Activated T-cell treated with anti-CD3 and anti-CD28 coated beads, Interleukin-2, amount 50 U/mL, for 72 hours (primary cell): Measurements from ENCODE around the gene SPRED1. TPM values are rescaled to one million over a fixed set of nuclear protein-coding genes. Genes with fewer than 3 reads are reported as not detected.
"Not testable (repeated sequence)": the region's sequence is repeated elsewhere in the genome, so short reads cannot be mapped to it uniquely, and the experiment has no call there.

ENCODE experiments used
- ATAC-seq, 2 donors: fragments of 150-1000 bp; cut with Tn5 transposase; replicated peaks in 1 of 2; 2 replicates each; pipeline ENCODE4 v1.10.0; 2021; ENCODE audit warnings: moderate library complexity in 2 of 2, mild to moderate bottlenecking in 1 of 2
- DNase-seq, 2 donors: peaks; one replicate each; pipeline ENCODE4 v3.0.0; 2021 to 2022; ENCODE audit warnings: mixed read lengths in 1 of 2
- H3K27ac Mint-ChIP-seq: one replicate; pipeline ENCODE4 v1.8.0; 2022; ENCODE audit warnings: mild to moderate bottlenecking, moderate library complexity, mixed read lengths
- H3K27me3 Mint-ChIP-seq: one replicate; pipeline ENCODE4 v1.8.0; 2022; ENCODE audit warnings: low read depth, mixed read lengths
- H3K36me3 Mint-ChIP-seq, 2 donors: one replicate each; pipeline ENCODE4 v1.8.0; 2022; ENCODE audit warnings: mixed read lengths in 2 of 2, mild to moderate bottlenecking in 1 of 2; ENCODE audit not compliant: insufficient read depth in 2 of 2
- H3K4me1 Mint-ChIP-seq: one replicate; pipeline ENCODE4 v1.8.0; 2022; ENCODE audit warnings: low read depth, mixed read lengths
- H3K4me3 Mint-ChIP-seq, 2 donors: one replicate each; pipeline ENCODE4 v1.8.0; 2022; ENCODE audit warnings: mild to moderate bottlenecking in 2 of 2, mixed read lengths in 2 of 2, moderate library complexity in 2 of 2
- H3K9me3 Mint-ChIP-seq, 2 donors: one replicate each; pipeline ENCODE4 v1.8.0; 2022; ENCODE audit warnings: mixed read lengths in 2 of 2
- total RNA-seq, 2 donors: library from RNA; stranded (reverse); gene quantifications; one replicate each; pipeline ENCODE4 v1.2.3, GENCODE V29; 2022

The SPRED1 gene
- total RNA-seq, 2 donors from 2014 or later, result 0.77 to 1.5 TPM

DNA sequence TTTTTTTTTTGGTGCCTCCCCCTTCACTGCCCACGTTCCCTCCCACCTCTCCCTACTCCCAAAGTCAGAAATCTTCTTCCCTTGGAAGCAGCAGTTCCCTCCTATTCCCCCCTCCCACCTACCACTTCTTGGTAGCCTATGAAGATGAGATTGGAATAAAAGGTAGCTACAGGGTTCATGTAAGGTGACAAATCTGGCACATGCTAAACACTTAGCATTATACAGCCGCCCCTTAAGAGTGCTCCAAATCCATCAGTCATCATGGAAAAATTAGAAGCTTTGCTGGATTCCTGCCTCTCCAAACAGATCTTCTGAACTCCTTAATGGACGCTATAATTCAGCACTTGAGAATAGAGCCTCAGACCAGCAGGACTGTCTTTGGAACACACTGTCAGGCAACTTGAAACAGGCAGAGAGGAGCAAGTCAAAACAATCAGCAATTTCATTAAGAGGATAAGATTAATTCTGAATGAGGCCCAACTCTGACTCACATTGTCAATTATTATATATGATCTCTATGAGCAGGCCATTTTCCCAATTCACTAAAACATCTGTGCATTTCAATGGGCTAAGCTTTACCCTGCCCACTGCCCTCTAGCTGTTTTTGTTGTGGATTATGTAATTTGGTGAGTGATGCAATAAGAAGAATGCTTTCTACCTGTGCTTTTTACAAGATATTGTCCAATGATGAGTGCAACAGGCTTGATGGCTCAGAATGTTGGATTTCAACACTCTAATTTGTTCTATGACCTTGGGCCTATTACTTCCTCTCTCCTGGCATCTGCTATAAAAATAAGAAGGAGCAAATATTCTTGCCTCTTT, 34.6 kb upstream of the SPRED1 start:
- H3K36me3 Mint-ChIP-seq, result no peaks in the 10 kb centered on the region
- no peaks in the 10 kb centered on the region for H3K9me3 Mint-ChIP-seq
- no peak overlapping the region for H3K4me3 Mint-ChIP-seq
- no peak overlapping the region for H3K27ac Mint-ChIP-seq
- H3K4me1 Mint-ChIP-seq, result peaks cover 4% of the 10 kb centered on the region
- no peak for ATAC-seq
- DNase-seq, result no peak
- peaks cover 18% of the 10 kb centered on the region for H3K27me3 Mint-ChIP-seq

DNA sequence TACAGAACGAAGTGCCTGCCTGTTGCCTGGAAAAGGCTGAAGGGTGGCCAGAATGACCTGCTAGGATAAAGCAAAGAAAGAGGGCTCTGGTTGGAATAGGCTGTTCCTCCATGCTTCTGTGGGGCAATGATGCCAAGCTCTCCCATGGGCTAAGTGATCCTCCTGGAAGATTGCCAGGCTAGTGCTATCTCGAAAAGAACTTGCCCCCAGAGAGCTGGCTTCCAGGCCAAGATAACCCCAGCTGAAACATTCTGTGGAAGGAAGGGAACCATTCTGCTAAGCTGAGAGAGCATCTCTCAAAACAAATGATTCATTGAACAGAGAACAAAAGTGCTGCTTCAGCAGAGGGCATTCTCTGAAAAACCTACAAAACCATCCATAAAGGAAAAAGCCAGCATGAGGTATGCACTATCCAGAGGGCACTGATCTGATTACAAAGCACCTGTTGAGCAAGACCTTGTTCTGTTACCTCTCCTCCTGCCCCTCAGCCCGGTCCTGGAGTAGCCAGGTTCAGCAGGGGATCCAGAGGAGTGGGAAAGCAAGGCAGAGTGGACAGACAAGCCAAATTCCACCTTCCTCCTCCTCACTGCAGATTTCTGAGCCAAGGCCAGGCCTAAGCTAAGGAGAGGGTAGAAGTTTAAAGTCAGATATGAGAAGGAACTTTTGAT, 31.9 kb upstream of the SPRED1 start:
- ATAC-seq (no peak), DNase-seq (no peak)
- no peak overlapping the region for H3K27ac Mint-ChIP-seq
- H3K36me3 Mint-ChIP-seq, result no peaks in the 10 kb centered on the region
- peaks cover 4% of the 10 kb centered on the region for H3K4me1 Mint-ChIP-seq
- H3K4me3 Mint-ChIP-seq, result no peak overlapping the region
- no peaks in the 10 kb centered on the region for H3K9me3 Mint-ChIP-seq
- H3K27me3 Mint-ChIP-seq, result peaks cover 13% of the 10 kb centered on the region

- Mint-ChIP-seq H3K9me3 (no peaks in the 10 kb centered on the region), H3K36me3 (no peaks in the 10 kb centered on the region), H3K4me3 (no peak overlapping the region), H3K4me1 (no peaks in the 10 kb centered on the region), H3K27me3 (no peaks in the 10 kb centered on the region), H3K27ac (no peak overlapping the region)
- DNase-seq (no peak), ATAC-seq (no peak)
Measured at GRCh38 chr15:38224486-38224885, 28.1 kb upstream of the SPRED1 start.

- no peak overlapping the region for H3K4me3 Mint-ChIP-seq
- H3K27ac Mint-ChIP-seq, result no peak overlapping the region
- H3K36me3 Mint-ChIP-seq, result no peaks in the 10 kb centered on the region
- H3K9me3 Mint-ChIP-seq, result no peaks in the 10 kb centered on the region
- DNase-seq (no peak), ATAC-seq (no peak)
- H3K27me3 Mint-ChIP-seq, result no peaks in the 10 kb centered on the region
- no peaks in the 10 kb centered on the region for H3K4me1 Mint-ChIP-seq
Measured at GRCh38 chr15:38225381-38225780, 27.3 kb upstream of the SPRED1 start.

DNA sequence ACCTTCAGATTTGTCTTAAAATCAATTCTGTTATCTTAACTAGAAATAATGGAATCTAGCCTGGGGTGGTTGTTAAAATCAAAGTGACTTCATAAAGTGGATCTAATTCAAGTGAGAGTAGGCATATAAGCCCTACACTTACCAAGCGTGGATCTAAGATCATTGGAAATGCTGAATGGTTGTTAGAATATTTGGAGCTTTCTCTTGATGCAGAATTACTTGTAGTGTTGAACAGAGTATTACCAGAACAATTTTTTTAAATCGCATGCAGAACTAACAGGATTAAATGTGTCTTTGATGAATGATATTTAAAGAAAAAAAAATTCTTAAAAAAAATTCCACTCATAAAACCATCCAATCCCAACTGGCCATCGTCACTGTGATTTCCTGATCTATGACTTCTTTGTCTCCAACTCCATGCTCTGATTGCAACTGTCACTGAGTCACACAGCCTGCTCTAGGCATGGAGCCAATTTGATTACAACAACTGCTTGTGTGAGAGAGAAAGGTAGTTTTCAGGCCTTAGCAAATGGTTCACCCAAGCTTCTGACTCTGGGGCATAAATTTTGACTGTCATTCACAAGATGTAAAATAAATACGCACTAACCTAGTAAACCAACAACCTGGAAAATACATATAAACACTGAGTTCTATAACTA, 25.9 kb upstream of the SPRED1 start:
- Mint-ChIP-seq H3K27me3 (no peaks in the 10 kb centered on the region), H3K4me3 (no peak overlapping the region), H3K4me1 (no peaks in the 10 kb centered on the region), H3K36me3 (no peaks in the 10 kb centered on the region), H3K27ac (no peak overlapping the region), H3K9me3 (no peaks in the 10 kb centered on the region)
- ATAC-seq (no peak), DNase-seq (no peak)

GRCh38 chr15:38227941-38228340, 24.7 kb upstream of the SPRED1 start:
- Mint-ChIP-seq H3K9me3 (no peaks in the 10 kb centered on the region), H3K4me3 (no peak overlapping the region)
- no peak for ATAC-seq

GRCh38 chr15:38228618-38229017, 24.0 kb upstream of the SPRED1 start:
- H3K4me3 Mint-ChIP-seq, result no peak overlapping the region
- H3K27ac Mint-ChIP-seq, result no peak overlapping the region
- ATAC-seq (no peak), DNase-seq (no peak)
- no peaks in the 10 kb centered on the region for H3K27me3 Mint-ChIP-seq
- no peaks in the 10 kb centered on the region for H3K9me3 Mint-ChIP-seq
- no peaks in the 10 kb centered on the region for H3K36me3 Mint-ChIP-seq
- no peaks in the 10 kb centered on the region for H3K4me1 Mint-ChIP-seq

More at GRCh38 chr15:38227941-38228340, 24.7 kb upstream of the SPRED1 start:
- DNase-seq, result no peak
- H3K36me3 Mint-ChIP-seq, result no peaks in the 10 kb centered on the region
- H3K27ac Mint-ChIP-seq, result no peak overlapping the region
- H3K27me3 Mint-ChIP-seq, result no peaks in the 10 kb centered on the region
- H3K4me1 Mint-ChIP-seq, result no peaks in the 10 kb centered on the region

GRCh38 chr15:38229705-38230310, 22.8 kb upstream of the SPRED1 start:
- H3K4me1 Mint-ChIP-seq, result no peaks in the 10 kb centered on the region
- no peaks in the 10 kb centered on the region for H3K9me3 Mint-ChIP-seq
- H3K36me3 Mint-ChIP-seq, result no peaks in the 10 kb centered on the region
- ATAC-seq (no peak), DNase-seq (no peak)
- H3K27me3 Mint-ChIP-seq, result no peaks in the 10 kb centered on the region
- H3K27ac Mint-ChIP-seq, result no peak overlapping the region
- H3K4me3 Mint-ChIP-seq, result no peak overlapping the region

- no peaks in the 10 kb centered on the region for H3K4me1 Mint-ChIP-seq
- no peaks in the 10 kb centered on the region for H3K27me3 Mint-ChIP-seq
- no peak for ATAC-seq
- no peak for DNase-seq
- no peaks in the 10 kb centered on the region for H3K36me3 Mint-ChIP-seq
- no peak overlapping the region for H3K27ac Mint-ChIP-seq
- no peaks in the 10 kb centered on the region for H3K9me3 Mint-ChIP-seq
- H3K4me3 Mint-ChIP-seq, result no peak overlapping the region
Measured at GRCh38 chr15:38231436-38231835, 21.2 kb upstream of the SPRED1 start.

GRCh38 chr15:38237021-38237420, 15.6 kb upstream of the SPRED1 start:
- not testable (repeated sequence) for H3K36me3 Mint-ChIP-seq, H3K27ac Mint-ChIP-seq, H3K4me1 Mint-ChIP-seq, DNase-seq, H3K9me3 Mint-ChIP-seq, H3K4me3 Mint-ChIP-seq, ATAC-seq
- peaks cover 11% of the 10 kb centered on the region for H3K27me3 Mint-ChIP-seq

GRCh38 chr15:38238311-38238710, 14.3 kb upstream of the SPRED1 start:
- no peaks in the 10 kb centered on the region for H3K9me3 Mint-ChIP-seq
- H3K4me3 Mint-ChIP-seq, result no peak overlapping the region
- H3K36me3 Mint-ChIP-seq, result no peaks in the 10 kb centered on the region
- no peak for ATAC-seq
- no peaks in the 10 kb centered on the region for H3K4me1 Mint-ChIP-seq
- no peak overlapping the region for H3K27ac Mint-ChIP-seq
- no peak for DNase-seq
- peaks cover 24% of the 10 kb centered on the region for H3K27me3 Mint-ChIP-seq

DNA sequence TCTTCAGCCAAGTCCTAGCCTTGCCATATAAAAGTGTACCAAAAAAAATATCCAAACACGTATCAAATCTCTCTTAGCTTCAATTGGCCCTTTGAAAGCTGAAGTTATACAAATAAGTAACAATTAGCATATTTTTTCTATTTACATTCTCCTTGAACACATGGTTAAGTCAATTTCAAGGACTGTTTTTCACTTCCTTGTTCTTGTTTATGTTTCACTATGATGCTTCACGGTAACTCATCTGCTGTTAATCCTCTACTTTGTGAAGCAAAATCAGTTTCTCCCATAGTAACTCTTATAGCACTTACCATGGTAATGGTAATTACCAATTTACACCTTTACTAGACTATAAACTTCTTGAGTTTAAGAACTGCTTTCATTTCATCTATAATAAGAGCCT, 10.6 kb upstream of the SPRED1 start:
- ATAC-seq, result no peak
- no peaks in the 10 kb centered on the region for H3K36me3 Mint-ChIP-seq
- DNase-seq, result no peak
- no peak overlapping the region for H3K4me3 Mint-ChIP-seq
- H3K27ac Mint-ChIP-seq, result no peak overlapping the region
- no peaks in the 10 kb centered on the region for H3K4me1 Mint-ChIP-seq
- H3K9me3 Mint-ChIP-seq, result no peaks in the 10 kb centered on the region
- H3K27me3 Mint-ChIP-seq, result peaks cover 48% of the 10 kb centered on the region
